HL-60 (cell line): Measurements from ENCODE around the gene FUT7.

ENCODE experiments used
- POLR2AphosphoS5 ChIP-seq: IDR thresholded peaks from 2 replicates; pipeline ENCODE4 v1.6.1; 2012; ENCODE audit warnings: low read depth
- TF ChIP-seq, protein P1 (sequence below): IDR thresholded peaks from one replicate; pipeline ENCODE4 v1.5.1; 2011; ENCODE audit warnings: low read length, control low read depth, inconsistent platforms; ENCODE audit not compliant: insufficient read depth

DNA sequence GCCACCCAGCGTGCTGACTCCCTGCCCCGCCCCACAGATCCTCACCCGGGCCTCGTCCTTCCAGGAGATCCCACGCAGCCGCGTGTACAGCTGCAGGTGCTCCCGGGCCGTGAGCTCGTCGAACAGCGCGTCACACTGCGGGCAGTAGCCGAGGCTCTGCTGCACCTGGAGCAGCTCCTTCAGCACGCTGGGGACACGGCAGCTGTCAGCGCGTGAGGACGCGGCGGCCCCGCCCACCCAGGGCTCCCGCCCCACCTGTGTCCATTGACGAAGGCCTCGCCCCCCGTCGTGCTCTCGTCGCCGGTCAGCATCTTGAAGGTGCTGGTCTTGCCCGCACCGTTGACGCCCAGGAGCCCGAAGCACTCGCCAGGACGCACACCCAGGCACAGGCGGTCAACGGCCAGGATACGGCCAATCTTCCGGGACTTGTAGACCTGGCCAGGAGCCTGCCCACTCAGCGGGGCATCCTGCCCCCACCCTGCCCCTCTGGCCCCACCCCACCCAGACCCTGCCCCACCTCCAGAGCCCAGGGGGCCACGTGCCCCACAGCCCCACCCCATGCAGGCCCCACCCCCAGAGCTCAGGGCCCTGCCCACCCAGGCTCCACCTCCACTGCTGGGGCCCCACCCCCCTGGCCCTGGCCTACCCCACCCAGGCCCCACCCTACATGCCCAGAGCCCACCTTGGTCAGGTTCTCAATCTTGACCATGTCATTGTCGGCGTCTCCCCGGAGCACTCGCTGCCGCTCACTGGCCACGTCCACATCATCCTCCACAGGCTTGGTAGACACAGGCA, 21.8 kb downstream of the FUT7 start:
- TF ChIP-seq, protein P1, sequence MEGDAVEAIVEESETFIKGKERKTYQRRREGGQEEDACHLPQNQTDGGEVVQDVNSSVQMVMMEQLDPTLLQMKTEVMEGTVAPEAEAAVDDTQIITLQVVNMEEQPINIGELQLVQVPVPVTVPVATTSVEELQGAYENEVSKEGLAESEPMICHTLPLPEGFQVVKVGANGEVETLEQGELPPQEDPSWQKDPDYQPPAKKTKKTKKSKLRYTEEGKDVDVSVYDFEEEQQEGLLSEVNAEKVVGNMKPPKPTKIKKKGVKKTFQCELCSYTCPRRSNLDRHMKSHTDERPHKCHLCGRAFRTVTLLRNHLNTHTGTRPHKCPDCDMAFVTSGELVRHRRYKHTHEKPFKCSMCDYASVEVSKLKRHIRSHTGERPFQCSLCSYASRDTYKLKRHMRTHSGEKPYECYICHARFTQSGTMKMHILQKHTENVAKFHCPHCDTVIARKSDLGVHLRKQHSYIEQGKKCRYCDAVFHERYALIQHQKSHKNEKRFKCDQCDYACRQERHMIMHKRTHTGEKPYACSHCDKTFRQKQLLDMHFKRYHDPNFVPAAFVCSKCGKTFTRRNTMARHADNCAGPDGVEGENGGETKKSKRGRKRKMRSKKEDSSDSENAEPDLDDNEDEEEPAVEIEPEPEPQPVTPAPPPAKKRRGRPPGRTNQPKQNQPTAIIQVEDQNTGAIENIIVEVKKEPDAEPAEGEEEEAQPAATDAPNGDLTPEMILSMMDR: no peak
- TF ChIP-seq POLR2AphosphoS5: no peak
